ENCODE measurements around the gene RGR.
A peak's percentile ranks its signal among the peaks of the same experiment; 100 is the strongest.

RGR gene

DNA sequence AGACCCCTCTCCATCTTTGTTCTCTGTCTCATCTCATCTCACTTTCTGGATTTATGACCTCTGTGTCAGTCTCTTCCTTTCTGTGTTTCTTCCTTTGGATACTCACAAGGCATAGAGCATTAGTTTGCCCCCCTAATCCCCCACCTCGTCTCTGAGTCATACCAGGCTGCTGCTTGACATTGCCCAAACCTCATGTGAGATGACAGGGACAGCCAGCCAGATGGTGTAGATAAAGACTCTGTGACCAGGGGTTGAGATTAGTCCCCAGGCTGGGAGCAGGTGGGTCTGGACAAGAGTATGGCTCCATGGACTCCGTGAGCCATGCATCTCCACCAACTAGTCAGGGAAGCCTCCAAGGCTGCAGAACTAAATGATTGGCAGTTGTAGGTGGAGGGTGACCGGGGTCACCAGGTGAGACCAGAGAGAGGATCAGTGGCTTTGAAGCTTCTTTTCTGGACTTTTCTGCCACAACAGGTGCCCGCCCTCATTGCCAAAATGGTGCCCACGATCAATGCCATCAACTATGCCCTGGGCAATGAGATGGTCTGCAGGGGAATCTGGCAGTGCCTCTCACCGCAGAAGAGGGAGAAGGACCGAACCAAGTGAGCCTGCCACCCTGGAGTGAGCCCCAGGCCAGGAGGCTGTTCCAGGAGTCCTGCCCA is 13.3 kb downstream of the RGR start:
- TF ChIP-seq TAF1 (IDR thresholded peaks at IDR 0.05; ENCODE audit: low read depth), result no peak
- TF ChIP-seq NFIC (IDR thresholded peaks at IDR 0.05), result no peak
- TF ChIP-seq EP300 (IDR thresholded peaks at IDR 0.05; ENCODE audit: borderline replicate concordance), result no peak
- no peak for TF ChIP-seq RAD21 (IDR thresholded peaks at IDR 0.05; ENCODE audit: low read depth)
- no peak for TF ChIP-seq FOXM1 (IDR thresholded peaks at IDR 0.05; ENCODE audit: borderline replicate concordance, low read depth)
- no peak for TF ChIP-seq ZBTB7A (IDR thresholded peaks at IDR 0.05; ENCODE audit: low read depth)
- no peak for TF ChIP-seq EGR1 (IDR thresholded peaks at IDR 0.05)
- no peak for TF ChIP-seq CEBPB (IDR thresholded peaks at IDR 0.05)
- no peak for TF ChIP-seq MAX (IDR thresholded peaks at IDR 0.05)
- no peak for TF ChIP-seq TCF12 (IDR thresholded peaks at IDR 0.05; ENCODE audit: low read depth)
- TF ChIP-seq, protein P1, sequence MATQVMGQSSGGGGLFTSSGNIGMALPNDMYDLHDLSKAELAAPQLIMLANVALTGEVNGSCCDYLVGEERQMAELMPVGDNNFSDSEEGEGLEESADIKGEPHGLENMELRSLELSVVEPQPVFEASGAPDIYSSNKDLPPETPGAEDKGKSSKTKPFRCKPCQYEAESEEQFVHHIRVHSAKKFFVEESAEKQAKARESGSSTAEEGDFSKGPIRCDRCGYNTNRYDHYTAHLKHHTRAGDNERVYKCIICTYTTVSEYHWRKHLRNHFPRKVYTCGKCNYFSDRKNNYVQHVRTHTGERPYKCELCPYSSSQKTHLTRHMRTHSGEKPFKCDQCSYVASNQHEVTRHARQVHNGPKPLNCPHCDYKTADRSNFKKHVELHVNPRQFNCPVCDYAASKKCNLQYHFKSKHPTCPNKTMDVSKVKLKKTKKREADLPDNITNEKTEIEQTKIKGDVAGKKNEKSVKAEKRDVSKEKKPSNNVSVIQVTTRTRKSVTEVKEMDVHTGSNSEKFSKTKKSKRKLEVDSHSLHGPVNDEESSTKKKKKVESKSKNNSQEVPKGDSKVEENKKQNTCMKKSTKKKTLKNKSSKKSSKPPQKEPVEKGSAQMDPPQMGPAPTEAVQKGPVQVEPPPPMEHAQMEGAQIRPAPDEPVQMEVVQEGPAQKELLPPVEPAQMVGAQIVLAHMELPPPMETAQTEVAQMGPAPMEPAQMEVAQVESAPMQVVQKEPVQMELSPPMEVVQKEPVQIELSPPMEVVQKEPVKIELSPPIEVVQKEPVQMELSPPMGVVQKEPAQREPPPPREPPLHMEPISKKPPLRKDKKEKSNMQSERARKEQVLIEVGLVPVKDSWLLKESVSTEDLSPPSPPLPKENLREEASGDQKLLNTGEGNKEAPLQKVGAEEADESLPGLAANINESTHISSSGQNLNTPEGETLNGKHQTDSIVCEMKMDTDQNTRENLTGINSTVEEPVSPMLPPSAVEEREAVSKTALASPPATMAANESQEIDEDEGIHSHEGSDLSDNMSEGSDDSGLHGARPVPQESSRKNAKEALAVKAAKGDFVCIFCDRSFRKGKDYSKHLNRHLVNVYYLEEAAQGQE (IDR thresholded peaks at IDR 0.05; ENCODE audit: low read depth), result no peak
- TF ChIP-seq YY1 (IDR thresholded peaks at IDR 0.05; ENCODE audit: low read depth), result no peak
- TF ChIP-seq TEAD4 (IDR thresholded peaks at IDR 0.05), result no peak
- TF ChIP-seq USF1 (IDR thresholded peaks at IDR 0.05), result no peak
- TF ChIP-seq CREB1 (IDR thresholded peaks at IDR 0.05; ENCODE audit: low read depth), result no peak

GRCh38 chr10:84261236-84261915 is 16.5 kb downstream of the RGR start:
- TF ChIP-seq TAF1 (IDR thresholded peaks at IDR 0.05; ENCODE audit: low read depth) (no peak), ZBTB7A (IDR thresholded peaks at IDR 0.05; ENCODE audit: low read depth) (no peak), EP300 (IDR thresholded peaks at IDR 0.05; ENCODE audit: borderline replicate concordance) (no peak), TEAD4 (IDR thresholded peaks at IDR 0.05) (no peak), MAX (IDR thresholded peaks at IDR 0.05) (no peak), FOXM1 (IDR thresholded peaks at IDR 0.05; ENCODE audit: borderline replicate concordance, low read depth) (no peak), USF1 (IDR thresholded peaks at IDR 0.05) (no peak), CREB1 (IDR thresholded peaks at IDR 0.05; ENCODE audit: low read depth) (no peak)
- TF ChIP-seq, protein P1 (IDR thresholded peaks at IDR 0.05; ENCODE audit: low read depth), result no peak

GRCh38 chr10:84262190-84262956 is 17.5 kb downstream of the RGR start:
- TF ChIP-seq YY1 (IDR thresholded peaks at IDR 0.05; ENCODE audit: low read depth) (no peak), MAX (IDR thresholded peaks at IDR 0.05) (0 out of 2 replicates have a peak, but pooled peaks have one; percentile 16)

DNA sequence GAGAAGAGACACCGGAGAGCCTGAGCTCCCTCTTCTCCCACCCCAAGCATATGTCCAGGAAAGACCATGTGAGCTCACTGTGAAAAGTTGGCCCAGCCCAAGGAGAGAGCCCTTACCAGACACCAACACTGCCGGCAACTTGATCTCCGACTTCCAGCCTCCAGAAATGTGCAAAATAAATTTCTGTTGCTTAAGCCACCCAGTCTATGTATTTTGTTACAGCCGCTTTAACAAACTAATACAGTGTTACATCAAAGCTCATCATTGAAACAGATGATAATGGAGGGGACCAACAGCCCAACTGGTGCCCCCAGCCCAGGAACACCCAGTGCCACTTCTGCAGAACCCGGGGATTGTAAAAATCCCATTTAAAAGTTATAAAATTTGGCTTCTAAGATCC is 18.9 kb downstream of the RGR start:
- TF ChIP-seq, protein P1 (IDR thresholded peaks at IDR 0.05; ENCODE audit: low read depth), result no peak
- TF ChIP-seq EGR1 (IDR thresholded peaks at IDR 0.05) (no peak), TCF12 (IDR thresholded peaks at IDR 0.05; ENCODE audit: low read depth) (no peak), TEAD4 (IDR thresholded peaks at IDR 0.05) (no peak), USF1 (IDR thresholded peaks at IDR 0.05) (no peak), ZBTB7A (IDR thresholded peaks at IDR 0.05; ENCODE audit: low read depth) (no peak), CEBPB (IDR thresholded peaks at IDR 0.05) (no peak), CREB1 (IDR thresholded peaks at IDR 0.05; ENCODE audit: low read depth) (no peak), MAX (IDR thresholded peaks at IDR 0.05) (no peak), RAD21 (IDR thresholded peaks at IDR 0.05; ENCODE audit: low read depth) (no peak), TAF1 (IDR thresholded peaks at IDR 0.05; ENCODE audit: low read depth) (no peak)
